K562 treated with DMSO at 1 percent for 48 hours (cell line): ENCODE measurements around the gene MAST2. TPM values are rescaled to one million over a fixed set of nuclear protein-coding genes. Genes with fewer than 3 reads are reported as not detected.

ENCODE experiments used
- total RNA-seq: library from RNA; unstranded; fragments of 300-600 nt; gene quantifications from 2 replicates; pipeline ENCODE4 v1.2.3, GENCODE V29; 2022; ENCODE audit warnings: low replicate concordance; ENCODE audit errors: extremely low read depth

The MAST2 gene
- total RNA-seq: not detected in 2 replicates

GRCh38 chr1:45803299-45803780 is at the start of gene MAST2:
MAST2 (plus strand) TSS chr1:45803612; CDS start chr1:45803896, 284 bp downstream.

Other genes with a start within 250 kb of the MAST2 start
- not detected in 2 replicates for gene NASP, start 219.6 kb upstream of the MAST2 start, total RNA-seq
- not detected in 2 replicates for gene CCDC17, start 179.6 kb upstream of the MAST2 start, total RNA-seq
- gene GPBP1L1, start 117.1 kb upstream of the MAST2 start, total RNA-seq: not detected in 2 replicates
- not detected in 2 replicates for gene TMEM69, start 115.4 kb upstream of the MAST2 start, total RNA-seq
- gene IPP, start 53.0 kb upstream of the MAST2 start, total RNA-seq: not detected in 2 replicates